Muscle layer of duodenum (tissue), 2 donors: ENCODE results near the gene PHLDB2.

Experiments
- H3K27ac ChIP-seq: one replicate; pipeline ENCODE4 v1.7.0; 2013; ENCODE audit warnings: mild to moderate bottlenecking, low read length
- H3K27me3 ChIP-seq: one replicate; pipeline ENCODE4 v1.7.0; 2013; ENCODE audit warnings: low read depth, mild to moderate bottlenecking, control low read depth, low read length
- H3K36me3 ChIP-seq, 2 donors: one replicate each; pipeline ENCODE4 v1.7.0; 2013; ENCODE audit warnings: low read length in 2 of 2, control low read depth in 1 of 2, mild to moderate bottlenecking in 1 of 2; ENCODE audit not compliant: insufficient read depth in 2 of 2, control insufficient read depth in 1 of 2
- H3K4me1 ChIP-seq, 2 donors: one replicate each; pipeline ENCODE4 v1.7.0; 2013; ENCODE audit warnings: low read length in 2 of 2, mild to moderate bottlenecking in 2 of 2, control low read depth in 1 of 2, moderate library complexity in 1 of 2; ENCODE audit not compliant: insufficient read depth in 2 of 2, control insufficient read depth in 1 of 2
- H3K4me3 ChIP-seq, 2 donors: one replicate each; pipeline ENCODE4 v1.7.0; 2013; ENCODE audit warnings: low read length in 2 of 2, low read depth in 1 of 2, mild to moderate bottlenecking in 1 of 2
- H3K9me3 ChIP-seq, 2 donors: one replicate each; pipeline ENCODE4 v1.7.0; 2013; ENCODE audit warnings: low read length in 2 of 2, control low read depth in 1 of 2, mild to moderate bottlenecking in 1 of 2; ENCODE audit not compliant: control insufficient read depth in 1 of 2
- donor health status: healthy.

The PHLDB2 gene

DNA sequence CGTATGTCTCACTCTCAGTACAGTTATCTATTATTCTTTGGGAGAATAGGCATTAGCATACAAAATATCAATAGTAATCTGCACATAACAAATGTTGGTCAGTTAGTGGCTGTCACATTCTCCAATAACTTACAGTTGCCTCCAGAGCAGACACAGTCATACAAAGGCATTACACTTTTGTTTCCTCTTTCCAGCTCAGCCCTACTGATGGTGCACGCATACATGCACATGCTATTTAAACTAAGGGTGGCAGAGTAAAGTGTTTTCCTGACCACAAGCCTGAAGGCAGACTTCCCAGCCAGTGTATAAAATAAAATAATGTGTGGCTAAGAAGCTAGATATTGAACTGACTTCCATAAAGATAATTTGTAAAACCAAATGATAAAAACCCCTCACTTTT is 47.6 kb downstream of the PHLDB2 start:
- no peak overlapping the region for H3K4me3 ChIP-seq
- H3K4me1 ChIP-seq = peaks cover 13 to 19% of the 10 kb centered on the region in 2 donors
- no peaks in the 10 kb centered on the region for H3K9me3 ChIP-seq
- no peak overlapping the region for H3K27ac ChIP-seq
- peaks cover 0 to 4% of the 10 kb centered on the region in 2 donors for H3K36me3 ChIP-seq
- no peaks in the 10 kb centered on the region for H3K27me3 ChIP-seq

GRCh38 chr3:111907151-111907550 is 48.1 kb downstream of the PHLDB2 start:
- H3K36me3 ChIP-seq = peaks cover 0 to 4% of the 10 kb centered on the region in 2 donors
- no peak overlapping the region for H3K4me3 ChIP-seq
- no peaks in the 10 kb centered on the region for H3K27me3 ChIP-seq
- H3K9me3 ChIP-seq = no peaks in the 10 kb centered on the region
- peaks cover 13 to 19% of the 10 kb centered on the region in 2 donors for H3K4me1 ChIP-seq
- H3K27ac ChIP-seq = no peak overlapping the region

- Histone ChIP-seq H3K27ac (peak overlapping the region; percentile 6), H3K4me3 (no peak overlapping the region), H3K27me3 (no peaks in the 10 kb centered on the region), H3K9me3 (no peaks in the 10 kb centered on the region), H3K36me3 (peaks cover 8 to 15% of the 10 kb centered on the region in 2 donors), H3K4me1 (peaks cover 10 to 26% of the 10 kb centered on the region in 2 donors)
Measured at GRCh38 chr3:111910806-111911205, 51.7 kb downstream of the PHLDB2 start.

DNA sequence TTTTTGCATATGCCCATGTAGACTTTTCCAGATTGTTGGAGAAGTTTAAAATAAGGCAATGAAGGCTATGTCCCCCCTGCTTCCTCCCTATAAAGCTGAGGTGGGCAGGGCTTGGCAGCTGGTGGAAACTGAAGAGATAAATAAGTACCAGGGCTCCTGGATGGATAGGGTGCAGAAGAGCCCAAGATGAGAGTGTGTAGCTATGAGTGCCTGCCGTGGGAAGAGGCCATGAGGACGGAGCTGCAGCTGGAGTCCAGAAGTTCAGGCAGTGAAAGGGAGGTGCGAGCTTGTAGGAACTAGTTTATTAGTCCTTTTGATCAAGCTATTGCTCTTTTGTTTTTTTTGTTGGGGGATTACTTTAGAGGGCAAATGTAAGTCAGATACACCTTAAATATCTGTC is 52.4 kb downstream of the PHLDB2 start:
- Histone ChIP-seq H3K9me3 (no peaks in the 10 kb centered on the region), H3K27me3 (no peaks in the 10 kb centered on the region), H3K4me3 (no peak overlapping the region), H3K36me3 (peaks cover 13 to 18% of the 10 kb centered on the region in 2 donors), H3K27ac (peak overlapping the region; percentile 13), H3K4me1 (peaks cover 16 to 31% of the 10 kb centered on the region in 2 donors)

DNA sequence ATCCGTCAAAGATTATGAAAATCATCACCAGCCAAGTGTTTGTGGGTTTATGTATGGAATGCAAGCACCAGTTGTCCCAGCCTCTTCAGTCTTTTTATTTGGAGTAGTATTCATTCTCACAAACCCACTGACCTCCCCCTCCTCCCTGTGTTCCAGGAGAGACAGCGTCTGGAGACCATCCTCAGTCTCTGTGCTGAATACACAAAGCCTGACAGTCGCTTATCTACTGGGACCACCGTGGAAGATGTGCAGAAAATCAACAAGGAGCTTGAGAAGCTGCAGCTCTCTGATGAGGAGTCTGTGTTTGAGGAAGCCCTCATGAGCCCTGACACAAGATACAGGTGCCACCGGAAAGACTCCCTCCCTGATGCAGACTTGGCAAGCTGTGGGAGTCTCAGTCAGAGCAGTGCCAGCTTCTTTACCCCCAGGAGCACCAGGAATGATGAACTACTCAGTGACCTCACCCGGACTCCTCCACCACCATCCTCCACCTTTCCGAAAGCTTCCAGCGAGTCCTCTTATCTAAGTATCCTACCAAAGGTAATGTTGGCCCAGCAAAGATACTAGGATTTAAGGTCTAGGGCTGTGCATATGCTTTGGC is 54.2 kb downstream of the PHLDB2 start:
- no peaks in the 10 kb centered on the region for H3K9me3 ChIP-seq
- H3K4me3 ChIP-seq = no peak overlapping the region
- no peaks in the 10 kb centered on the region for H3K27me3 ChIP-seq
- H3K27ac ChIP-seq = no peak overlapping the region
- peaks cover 17 to 35% of the 10 kb centered on the region in 2 donors for H3K4me1 ChIP-seq
- H3K36me3 ChIP-seq = peaks cover 14 to 18% of the 10 kb centered on the region in 2 donors

DNA sequence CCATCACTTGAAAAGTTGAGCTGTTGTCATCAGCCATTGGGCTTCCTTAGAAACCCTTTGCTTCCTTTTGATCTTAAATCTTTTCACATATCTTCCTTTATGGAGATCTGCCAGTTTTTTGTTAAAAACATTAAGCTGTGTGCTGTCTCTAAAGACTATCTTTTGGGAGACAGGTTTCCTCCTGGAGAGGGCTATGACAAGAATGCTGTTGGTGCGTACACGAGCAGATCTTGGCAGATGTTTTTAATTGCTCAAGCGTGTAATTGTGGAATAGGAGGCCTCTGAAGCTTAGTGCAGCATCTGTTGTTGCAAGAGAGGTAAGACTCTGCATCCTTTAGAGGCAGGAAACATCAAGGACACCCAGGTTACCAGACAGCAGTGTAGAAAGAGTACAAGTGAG is 56.8 kb downstream of the PHLDB2 start:
- Histone ChIP-seq H3K36me3 (peaks cover 34 to 36% of the 10 kb centered on the region in 2 donors), H3K4me3 (no peak overlapping the region)

GRCh38 chr3:111917300-111917699 is 58.2 kb downstream of the PHLDB2 start:
- H3K9me3 ChIP-seq = no peaks in the 10 kb centered on the region
- H3K4me1 ChIP-seq = peaks cover 9 to 17% of the 10 kb centered on the region in 2 donors
- H3K27me3 ChIP-seq = no peaks in the 10 kb centered on the region
- no peak overlapping the region for H3K27ac ChIP-seq
- H3K4me3 ChIP-seq = no peak overlapping the region
- H3K36me3 ChIP-seq = peaks cover 34 to 36% of the 10 kb centered on the region in 2 donors

More for the DNA sequence above, 56.8 kb downstream of the PHLDB2 start:
- H3K9me3 ChIP-seq = no peaks in the 10 kb centered on the region
- H3K4me1 ChIP-seq = peaks cover 10 to 23% of the 10 kb centered on the region in 2 donors
- no peak overlapping the region for H3K27ac ChIP-seq
- H3K27me3 ChIP-seq = no peaks in the 10 kb centered on the region

GRCh38 chr3:111919370-111920065 is 60.5 kb downstream of the PHLDB2 start:
- H3K4me1 ChIP-seq = peaks cover 9 to 24% of the 10 kb centered on the region in 2 donors
- no peak overlapping the region for H3K27ac ChIP-seq
- no peaks in the 10 kb centered on the region for H3K27me3 ChIP-seq
- H3K36me3 ChIP-seq = peaks cover 28 to 30% of the 10 kb centered on the region in 2 donors
- H3K9me3 ChIP-seq = no peaks in the 10 kb centered on the region
- H3K4me3 ChIP-seq = no peak overlapping the region

DNA sequence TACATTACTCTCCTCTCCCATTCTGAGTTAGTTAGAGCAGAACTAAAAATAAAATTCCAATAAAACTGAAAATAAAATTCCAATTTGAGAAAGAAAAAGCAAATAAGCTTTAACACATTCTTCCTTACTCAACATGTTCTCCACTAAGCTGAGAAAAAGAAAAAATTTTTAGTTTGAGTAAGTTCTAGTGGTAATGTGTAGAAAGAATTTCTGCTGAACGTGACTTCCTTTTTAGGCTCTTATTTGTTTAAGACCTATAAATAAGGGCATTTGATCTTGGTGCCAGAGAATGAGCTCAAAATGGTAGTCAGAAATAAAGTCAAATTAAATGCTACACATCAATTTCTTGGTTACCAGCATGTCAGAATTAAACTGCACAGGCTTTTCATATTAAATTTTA is 62.1 kb downstream of the PHLDB2 start:
- Histone ChIP-seq H3K4me1 (peaks cover 4 to 24% of the 10 kb centered on the region in 2 donors), H3K4me3 (no peak overlapping the region), H3K27ac (no peak overlapping the region), H3K36me3 (peaks cover 20 to 24% of the 10 kb centered on the region in 2 donors), H3K9me3 (no peaks in the 10 kb centered on the region), H3K27me3 (no peaks in the 10 kb centered on the region)

- no peak overlapping the region for H3K27ac ChIP-seq
Measured at GRCh38 chr3:111923095-111923771, 64.2 kb downstream of the PHLDB2 start.

GRCh38 chr3:111923806-111924205 is 64.7 kb downstream of the PHLDB2 start:
- peak overlapping the region; percentile 14 for H3K27ac ChIP-seq
- H3K9me3 ChIP-seq = no peaks in the 10 kb centered on the region
- no peak overlapping the region for H3K4me3 ChIP-seq
- peaks cover 15 to 17% of the 10 kb centered on the region in 2 donors for H3K36me3 ChIP-seq
- H3K27me3 ChIP-seq = no peaks in the 10 kb centered on the region
- H3K4me1 ChIP-seq = peaks cover 0 to 21% of the 10 kb centered on the region in 2 donors

More at GRCh38 chr3:111923095-111923771, 64.2 kb downstream of the PHLDB2 start:
- no peaks in the 10 kb centered on the region for H3K27me3 ChIP-seq
- peaks cover 0 to 21% of the 10 kb centered on the region in 2 donors for H3K4me1 ChIP-seq
- H3K4me3 ChIP-seq = no peak overlapping the region
- no peaks in the 10 kb centered on the region for H3K9me3 ChIP-seq
- H3K36me3 ChIP-seq = peaks cover 20 to 23% of the 10 kb centered on the region in 2 donors
